A673 (cell line): ENCODE measurements around the gene GSTK1.

Experiments
- EZH2 ChIP-seq: fragments of 200-600 bp; sonication (generic); IDR thresholded peaks from 2 replicates; pipeline ENCODE4 v1.6.1; 2017; ENCODE audit warnings: borderline replicate concordance, low read depth, mild to moderate bottlenecking, mixed read lengths, antibody characterized with exemption, low read length; ENCODE audit not compliant: poor library complexity, severe bottlenecking
- TF ChIP-seq, protein P1 (sequence below): fragments of 300-800, 200-600 bp; sonication (generic); conservative IDR thresholded peaks from 2 replicates; pipeline ENCODE4 v1.5.1; 2017; ENCODE audit warnings: low read depth, mild to moderate bottlenecking, antibody characterized with exemption, low read length, moderate library complexity, mixed read lengths

DNA sequence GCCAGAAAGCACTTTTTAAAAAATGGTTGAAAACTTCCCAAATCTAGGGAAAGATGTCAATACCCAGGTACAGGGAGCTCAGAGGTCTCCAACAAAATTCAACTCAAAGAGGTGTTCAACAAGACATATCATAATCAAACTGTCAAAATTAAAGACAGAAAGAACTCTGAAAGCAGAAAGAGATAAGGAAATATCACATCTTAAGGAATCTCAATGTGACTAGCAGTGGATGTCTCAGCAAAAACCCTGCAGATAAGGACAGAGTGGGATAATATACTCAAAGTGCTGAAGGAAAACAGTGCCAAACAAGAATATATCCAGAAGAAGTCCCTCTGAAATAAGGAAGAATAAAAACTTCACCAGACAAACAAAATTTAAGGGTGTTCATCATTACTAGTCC lies 13.0 kb upstream of the GSTK1 start:
- TF ChIP-seq, protein P1, sequence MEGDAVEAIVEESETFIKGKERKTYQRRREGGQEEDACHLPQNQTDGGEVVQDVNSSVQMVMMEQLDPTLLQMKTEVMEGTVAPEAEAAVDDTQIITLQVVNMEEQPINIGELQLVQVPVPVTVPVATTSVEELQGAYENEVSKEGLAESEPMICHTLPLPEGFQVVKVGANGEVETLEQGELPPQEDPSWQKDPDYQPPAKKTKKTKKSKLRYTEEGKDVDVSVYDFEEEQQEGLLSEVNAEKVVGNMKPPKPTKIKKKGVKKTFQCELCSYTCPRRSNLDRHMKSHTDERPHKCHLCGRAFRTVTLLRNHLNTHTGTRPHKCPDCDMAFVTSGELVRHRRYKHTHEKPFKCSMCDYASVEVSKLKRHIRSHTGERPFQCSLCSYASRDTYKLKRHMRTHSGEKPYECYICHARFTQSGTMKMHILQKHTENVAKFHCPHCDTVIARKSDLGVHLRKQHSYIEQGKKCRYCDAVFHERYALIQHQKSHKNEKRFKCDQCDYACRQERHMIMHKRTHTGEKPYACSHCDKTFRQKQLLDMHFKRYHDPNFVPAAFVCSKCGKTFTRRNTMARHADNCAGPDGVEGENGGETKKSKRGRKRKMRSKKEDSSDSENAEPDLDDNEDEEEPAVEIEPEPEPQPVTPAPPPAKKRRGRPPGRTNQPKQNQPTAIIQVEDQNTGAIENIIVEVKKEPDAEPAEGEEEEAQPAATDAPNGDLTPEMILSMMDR, result no peak
- no peak for TF ChIP-seq EZH2
